Germinal center (tissue), 1 donor: Measurements from ENCODE around the gene DMD.
"Not testable (repeated sequence)": the region's sequence is repeated elsewhere in the genome, so short reads cannot be mapped to it uniquely, and the experiment has no call there.

Source experiments
- DNase-seq: peaks from one replicate; pipeline ENCODE4 v3.0.0; 2012; ENCODE audit warnings: mixed read lengths, low spot score

The DMD gene

GRCh38 chrX:32851556-32851955 lies 359.8 kb downstream of the DMD start:
- DNase-seq, result no peak

- DNase-seq, result no peak
Observed at GRCh38 chrX:32847921-32848320, 363.4 kb downstream of the DMD start.

- DNase-seq, result no peak
Observed at GRCh38 chrX:32842053-32842452, 369.3 kb downstream of the DMD start.

- DNase-seq, result no peak
Observed at GRCh38 chrX:32839781-32840180, 371.6 kb downstream of the DMD start.

GRCh38 chrX:32825009-32825408 lies 386.3 kb downstream of the DMD start:
- DNase-seq, result no peak

GRCh38 chrX:32804034-32804433 lies 407.3 kb downstream of the DMD start:
- no peak for DNase-seq

- DNase-seq, result no peak
Observed at GRCh38 chrX:32798990-32799389, 412.4 kb downstream of the DMD start.

- no peak for DNase-seq
Observed at GRCh38 chrX:32788936-32789335, 422.4 kb downstream of the DMD start.

GRCh38 chrX:32780109-32780508 lies 431.2 kb downstream of the DMD start:
- no peak for DNase-seq

- no peak for DNase-seq
Observed at GRCh38 chrX:32778965-32779364, 432.4 kb downstream of the DMD start.

- DNase-seq, result no peak
Observed at GRCh38 chrX:32774966-32775365, 436.4 kb downstream of the DMD start.

GRCh38 chrX:32749070-32749469 lies 462.3 kb downstream of the DMD start:
- no peak for DNase-seq

GRCh38 chrX:32745323-32745722 lies 466.0 kb downstream of the DMD start:
- DNase-seq, result no peak

GRCh38 chrX:32744921-32745320 lies 466.4 kb downstream of the DMD start:
- no peak for DNase-seq

- DNase-seq, result no peak
Observed at GRCh38 chrX:32741910-32742309, 469.4 kb downstream of the DMD start.

GRCh38 chrX:32708542-32708941 lies 502.8 kb downstream of the DMD start:
- no peak for DNase-seq

GRCh38 chrX:32705385-32705784 lies 506.0 kb downstream of the DMD start:
- DNase-seq, result not testable (repeated sequence)

- DNase-seq, result no peak
Observed at GRCh38 chrX:32687379-32687778, 524.0 kb downstream of the DMD start.

GRCh38 chrX:32678487-32678886 lies 532.9 kb downstream of the DMD start:
- DNase-seq, result no peak

- DNase-seq, result no peak
Observed at GRCh38 chrX:32673193-32673592, 538.2 kb downstream of the DMD start.

GRCh38 chrX:32662516-32662915 lies 548.8 kb downstream of the DMD start:
- no peak for DNase-seq

GRCh38 chrX:32644476-32645245 lies 566.7 kb downstream of the DMD start:
- no peak for DNase-seq

- no peak for DNase-seq
Observed at GRCh38 chrX:32642283-32642682, 569.1 kb downstream of the DMD start.

GRCh38 chrX:32618154-32618553 lies 593.2 kb downstream of the DMD start:
- DNase-seq, result no peak
